Esophagus muscularis mucosa (tissue), 4 donors: Measurements from ENCODE around the gene HADHA.

Experiments used
- CTCF ChIP-seq, 3 experiments: fragments of 200-600 bp in 2 of 3; fragments of 450-650 bp in 1 of 3; sonication (generic) in 2 of 3; IDR thresholded peaks; one replicate each; pipeline ENCODE4 v1.5.1; 2017 to 2019; ENCODE audit warnings: antibody characterized with exemption in 3 of 3, mild to moderate bottlenecking in 2 of 3, moderate library complexity in 1 of 3
- EP300 ChIP-seq: sonication (generic); formaldehyde crosslinking; IDR thresholded peaks from one replicate; pipeline ENCODE4 v1.6.1; 2017; ENCODE audit warnings: antibody characterized with exemption
- POLR2A ChIP-seq: fragments of 450-650 bp; IDR thresholded peaks from one replicate; pipeline ENCODE4 v1.6.1; 2017; ENCODE audit warnings: antibody characterized with exemption, moderate library complexity, mild to moderate bottlenecking, low read depth

GRCh38 chr2:26169681-26170414 is 74.6 kb downstream of the HADHA start:
- TF ChIP-seq CTCF (IDR thresholded peaks at IDR 0.05) (no peak), POLR2A (no peak), EP300 (no peak)
